Adrenal gland (tissue), 12 donors: ENCODE data around the gene TOM1L1. TPM values are rescaled to one million over a fixed set of nuclear protein-coding genes. Genes with fewer than 3 reads are reported as not detected.

Experiments used
- DNase-seq, 7 donors: peaks; one replicate each; pipeline ENCODE4 v3.0.0-alpha.2; 2019 to 2020
- H3K27ac ChIP-seq, 5 donors: fragments of 200-600 bp; sonication (generic) in 4 of 5; 1 replicate in 3 of 5; 2 replicates in 2 of 5; pipeline versions ENCODE4 v1.5.1 to v1.8.0; 2016 to 2020; ENCODE audit warnings: mild to moderate bottlenecking in 1 of 5
- H3K27me3 ChIP-seq: fragments of 200-600 bp; 2 replicates; pipeline ENCODE4 v1.8.0; 2021
- H3K36me3 ChIP-seq, 2 donors: fragments of 200-600 bp; replicated peaks in 1 of 2; 1 replicate in 1 of 2; 2 replicates in 1 of 2; pipeline versions ENCODE4 v1.5.1 to v1.8.0; 2018 to 2022
- H3K4me1 ChIP-seq, 2 donors: fragments of 200-600 bp; replicated peaks in 1 of 2; 1 replicate in 1 of 2; 2 replicates in 1 of 2; pipeline versions ENCODE4 v1.5.1 to v1.8.0; 2018 to 2021
- H3K4me3 ChIP-seq, 4 donors: fragments of 200-600 bp; sonication (generic) in 3 of 4; one replicate each; pipeline ENCODE4 v1.5.1; 2016 to 2018
- H3K9me3 ChIP-seq, 3 donors: fragments of 200-600 bp; sonication (generic) in 1 of 3; replicated peaks in 1 of 3; 1 replicate in 2 of 3; 2 replicates in 1 of 3; pipeline versions ENCODE4 v1.5.1 to v1.8.0; 2016 to 2021
- POLR2A ChIP-seq, 2 donors: fragments of 450-650 bp; IDR thresholded peaks; one replicate each; pipeline ENCODE4 v1.6.1; 2017; ENCODE audit warnings: antibody characterized with exemption in 2 of 2, mild to moderate bottlenecking in 2 of 2, moderate library complexity in 1 of 2
- WGBS, 4 donors: extraction: QIAGEN DNeasy Blood & Tissue Kit in 2 of 4; methylation state at CpG; one replicate each; pipeline versions ENCODE4 v1.1.5 to v1.1.7; 2013 to 2017; 5-methylcytosine and 5-hydroxymethylcytosine counted together
- intact Hi-C, 2 donors: fragments of 100-400 bp; cut with DNase I; formaldehyde crosslinking; loops; one replicate each; pipeline versions ENCODE4 v1.14.1 to v1.15.0; 2022 to 2023
- polyA plus RNA-seq, 3 donors: library from polyadenylated mRNA; stranded (reverse); fragments of 200-250 nt in 2 of 3; fragments of 350-450 nt in 1 of 3; fragmentation: Illumina TruSeq in 1 of 3; extraction: RNeasy Lipid Tissue Mini Kit (QIAGEN cat#74804) in 1 of 3; gene quantifications; one replicate each; pipeline ENCODE4 v1.2.3, GENCODE V29; 2013 to 2014
- total RNA-seq, 9 donors: library from RNA; depleted of rRNA in 4 of 9; stranded (reverse); fragments of >200 nt in 4 of 9; fragments of 120-200 nt in 1 of 9; fragmentation: NEBNext Ultra II Directional in 1 of 9; extraction: Animal tissue kit (Norgen Biotek cat#: 25700) in 1 of 9; gene quantifications; one replicate each; pipeline versions ENCODE4 v1.1.0 to v1.2.4, GENCODE V29; 2013 to 2023
- TF ChIP-seq, protein P1 (sequence below), 6 experiments: fragments of 450-650 bp in 4 of 6; fragments of 200-600 bp in 2 of 6; sonication (generic) in 1 of 6; IDR thresholded peaks; 1 replicate in 5 of 6; 2 replicates in 1 of 6; pipeline versions ENCODE4 v1.5.1 to v1.8.0; 2016 to 2021; ENCODE audit warnings: antibody characterized with exemption in 6 of 6, mild to moderate bottlenecking in 2 of 6, moderate library complexity in 1 of 6
- donor health status: healthy with polysubstance abuse.
- donor health status: Bipolar disorder and iron deficiency.
- donor health status: DM: yes; HTN: yes; CAD: no.
- donor health status: DM: no; HTN: no; CAD: no.
- donor health status: DM: no; HTN: no; CAD: no.
- donor health status: DM: yes; HTN: yes; CAD: no.

The TOM1L1 gene
- total and polyA plus RNA-seq, 12 donors = 8.1 to 44.0 (median 31.9) TPM

DNA sequence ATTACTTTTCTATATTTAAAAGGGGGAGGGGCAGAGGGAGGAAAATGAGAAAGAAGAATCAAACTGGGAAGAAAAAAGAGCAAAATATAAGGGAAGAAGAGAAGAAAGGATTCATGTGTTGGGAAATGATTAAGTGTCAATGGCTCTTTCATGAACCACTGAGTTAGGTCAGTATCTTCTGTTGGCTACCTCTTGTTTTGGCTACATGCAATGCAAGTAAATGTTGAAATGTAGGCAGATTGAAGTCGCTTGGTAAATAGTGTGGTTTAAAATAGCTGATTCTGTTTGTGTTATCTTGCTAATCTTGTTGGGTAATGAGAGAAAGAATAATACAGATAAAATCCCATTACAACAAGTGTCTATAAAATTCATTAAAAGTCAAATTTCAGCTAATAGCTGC lies 40.6 kb downstream of the TOM1L1 start:
- intact Hi-C loops = no loop called here
- no peak overlapping the region for H3K27ac ChIP-seq
- no peak for DNase-seq
- H3K36me3 ChIP-seq = peaks cover 0 to 12% of the 10 kb centered on the region in 2 donors
- H3K27me3 ChIP-seq = no peaks in the 10 kb centered on the region
- H3K4me1 ChIP-seq = no peaks in the 10 kb centered on the region
- no peaks in the 10 kb centered on the region for H3K9me3 ChIP-seq
- WGBS, 4 donors = 86 to 93% (median 88%) methylated on average over 1 of the region's 1 CpG
- TF ChIP-seq, protein P1, sequence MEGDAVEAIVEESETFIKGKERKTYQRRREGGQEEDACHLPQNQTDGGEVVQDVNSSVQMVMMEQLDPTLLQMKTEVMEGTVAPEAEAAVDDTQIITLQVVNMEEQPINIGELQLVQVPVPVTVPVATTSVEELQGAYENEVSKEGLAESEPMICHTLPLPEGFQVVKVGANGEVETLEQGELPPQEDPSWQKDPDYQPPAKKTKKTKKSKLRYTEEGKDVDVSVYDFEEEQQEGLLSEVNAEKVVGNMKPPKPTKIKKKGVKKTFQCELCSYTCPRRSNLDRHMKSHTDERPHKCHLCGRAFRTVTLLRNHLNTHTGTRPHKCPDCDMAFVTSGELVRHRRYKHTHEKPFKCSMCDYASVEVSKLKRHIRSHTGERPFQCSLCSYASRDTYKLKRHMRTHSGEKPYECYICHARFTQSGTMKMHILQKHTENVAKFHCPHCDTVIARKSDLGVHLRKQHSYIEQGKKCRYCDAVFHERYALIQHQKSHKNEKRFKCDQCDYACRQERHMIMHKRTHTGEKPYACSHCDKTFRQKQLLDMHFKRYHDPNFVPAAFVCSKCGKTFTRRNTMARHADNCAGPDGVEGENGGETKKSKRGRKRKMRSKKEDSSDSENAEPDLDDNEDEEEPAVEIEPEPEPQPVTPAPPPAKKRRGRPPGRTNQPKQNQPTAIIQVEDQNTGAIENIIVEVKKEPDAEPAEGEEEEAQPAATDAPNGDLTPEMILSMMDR (IDR thresholded peaks at IDR 0.05) = no peak
- TF ChIP-seq POLR2A (IDR thresholded peaks at IDR 0.05) = no peak
- H3K4me3 ChIP-seq = no peak overlapping the region

DNA sequence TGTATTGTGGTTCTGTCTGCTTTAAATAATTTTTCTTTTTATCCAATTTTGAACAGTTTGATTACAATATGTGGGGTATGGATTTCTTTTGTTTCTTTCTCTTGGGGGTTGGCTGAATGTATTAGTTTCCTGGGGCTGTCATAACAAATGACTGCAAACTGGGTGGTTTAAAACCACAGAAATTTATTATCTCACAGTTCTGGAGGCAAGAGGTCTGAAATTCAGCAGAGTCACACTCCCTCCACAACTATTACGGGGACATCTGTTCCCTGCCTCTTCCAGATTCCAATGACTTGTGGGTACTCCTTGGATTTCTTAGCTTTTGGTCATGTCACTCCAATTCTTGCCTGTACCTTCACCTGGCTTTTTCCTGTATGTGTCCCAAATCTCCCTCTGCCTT lies 44.1 kb downstream of the TOM1L1 start:
- no peak overlapping the region for H3K4me3 ChIP-seq
- intact Hi-C loops = no loop called here
- H3K4me1 ChIP-seq = no peaks in the 10 kb centered on the region
- no peaks in the 10 kb centered on the region for H3K36me3 ChIP-seq
- no peaks in the 10 kb centered on the region for H3K27me3 ChIP-seq
- no peak overlapping the region for H3K27ac ChIP-seq
- H3K9me3 ChIP-seq = no peaks in the 10 kb centered on the region
- TF ChIP-seq POLR2A (IDR thresholded peaks at IDR 0.05) = no peak
- TF ChIP-seq, protein P1 (IDR thresholded peaks at IDR 0.05) = no peak
- WGBS, 4 donors = 72 to 100% (median 83%) methylated on average over 1 of the region's 1 CpG
- no peak for DNase-seq

DNA sequence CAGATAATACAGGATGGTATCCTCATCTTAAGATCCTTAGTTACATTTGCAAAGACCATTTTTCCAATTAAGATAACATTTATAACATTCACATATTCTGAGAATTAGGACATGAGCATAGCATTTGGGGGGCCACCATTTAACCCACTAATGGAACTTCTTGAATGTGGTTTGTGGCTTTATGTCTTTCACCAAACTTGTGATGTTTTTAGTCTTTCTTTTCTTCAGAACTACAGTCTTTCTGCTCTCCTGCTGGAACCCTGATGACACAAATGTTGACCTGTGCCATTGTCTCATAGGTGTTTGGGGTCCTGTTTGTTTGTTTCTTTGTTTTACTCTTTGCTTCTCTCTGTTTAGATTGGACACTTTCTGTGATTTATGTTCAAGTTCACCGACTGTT lies 44.6 kb downstream of the TOM1L1 start:
- Histone ChIP-seq H3K4me1 (no peaks in the 10 kb centered on the region), H3K27me3 (no peaks in the 10 kb centered on the region), H3K9me3 (no peaks in the 10 kb centered on the region), H3K36me3 (no peaks in the 10 kb centered on the region), H3K4me3 (no peak overlapping the region), H3K27ac (no peak overlapping the region)
- intact Hi-C loops = no loop called here
- DNase-seq = no peak
- TF ChIP-seq, protein P1 (IDR thresholded peaks at IDR 0.05) = no peak
- no peak for TF ChIP-seq POLR2A (IDR thresholded peaks at IDR 0.05)
- 33 to 64% (median 45%) methylated on average over 1 of the region's 1 CpG for WGBS, 4 donors

DNA sequence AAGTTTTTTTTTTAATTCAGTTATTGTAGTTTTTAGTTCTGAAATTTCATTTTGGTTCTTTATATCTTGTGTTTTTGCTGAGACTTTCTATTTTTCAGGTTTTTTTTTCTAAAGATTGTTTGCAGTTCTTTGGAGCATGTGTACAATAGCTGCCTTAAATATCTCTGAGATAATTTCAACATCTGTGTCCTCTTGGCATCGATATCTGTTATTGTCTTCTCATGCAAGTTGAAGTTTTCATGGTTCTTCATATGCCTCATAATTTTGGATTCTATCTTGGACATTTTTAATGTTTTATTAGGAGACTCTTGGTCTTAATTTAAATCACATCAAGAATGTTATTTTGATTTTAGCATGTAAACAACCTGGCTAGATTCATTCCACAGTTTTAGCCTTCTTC lies 45.0 kb downstream of the TOM1L1 start:
- no peaks in the 10 kb centered on the region for H3K9me3 ChIP-seq
- no peaks in the 10 kb centered on the region for H3K4me1 ChIP-seq
- intact Hi-C loops = no loop called here
- no peak overlapping the region for H3K27ac ChIP-seq
- no peaks in the 10 kb centered on the region for H3K27me3 ChIP-seq
- TF ChIP-seq POLR2A (IDR thresholded peaks at IDR 0.05) = no peak
- TF ChIP-seq, protein P1 (IDR thresholded peaks at IDR 0.05) = no peak
- DNase-seq = no peak
- H3K4me3 ChIP-seq = no peak overlapping the region
- WGBS, 4 donors = 88 to 100% (median 93%) methylated on average over 1 of the region's 1 CpG
- no peaks in the 10 kb centered on the region for H3K36me3 ChIP-seq
